ENCODE data around the gene NEURL3. TPM values are rescaled to one million over a fixed set of nuclear protein-coding genes. Genes with fewer than 3 reads are reported as not detected.

NEURL3 gene
- total RNA-seq, 2 donors from 2014 or later = 40.7 to 71.2 TPM

DNA sequence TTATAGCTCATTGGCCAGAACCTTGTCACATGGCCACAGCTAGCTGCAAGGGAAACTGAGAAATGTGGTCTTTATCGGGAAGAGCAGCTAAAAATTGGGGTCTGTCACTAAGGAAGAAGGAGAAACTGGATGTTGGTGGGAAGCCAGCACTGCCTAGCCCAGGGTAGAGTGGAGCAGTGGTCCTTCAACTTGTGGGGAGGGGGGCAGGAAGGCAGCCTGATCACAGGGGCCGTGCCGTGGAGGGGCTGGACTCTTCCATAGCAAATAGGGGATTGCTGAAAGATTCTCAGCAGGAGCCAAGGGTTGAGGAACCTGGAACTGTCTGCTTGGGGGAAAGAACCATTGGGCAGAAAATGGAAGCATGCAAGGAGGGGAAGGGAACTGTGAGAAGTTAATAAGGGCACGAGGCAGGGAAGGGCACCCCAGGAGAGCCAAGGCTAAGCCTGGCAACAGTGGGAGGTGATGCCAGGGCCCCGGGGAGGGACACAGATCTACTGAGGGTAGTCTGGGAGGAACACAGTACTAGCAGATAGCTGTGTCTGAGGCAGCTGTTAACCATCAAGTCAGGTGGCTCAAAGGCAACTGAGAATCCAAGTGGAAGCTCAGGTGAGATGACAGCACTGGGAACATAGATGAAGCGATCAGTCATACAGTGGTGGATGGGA lies 5.9 kb upstream of the NEURL3 start:
- intact Hi-C loops (cut with DNase I) = loop anchor here (5.0 kb wide), 1 partner anchor 109 kb away; no protein-coding TSS in a partner anchor

DNA sequence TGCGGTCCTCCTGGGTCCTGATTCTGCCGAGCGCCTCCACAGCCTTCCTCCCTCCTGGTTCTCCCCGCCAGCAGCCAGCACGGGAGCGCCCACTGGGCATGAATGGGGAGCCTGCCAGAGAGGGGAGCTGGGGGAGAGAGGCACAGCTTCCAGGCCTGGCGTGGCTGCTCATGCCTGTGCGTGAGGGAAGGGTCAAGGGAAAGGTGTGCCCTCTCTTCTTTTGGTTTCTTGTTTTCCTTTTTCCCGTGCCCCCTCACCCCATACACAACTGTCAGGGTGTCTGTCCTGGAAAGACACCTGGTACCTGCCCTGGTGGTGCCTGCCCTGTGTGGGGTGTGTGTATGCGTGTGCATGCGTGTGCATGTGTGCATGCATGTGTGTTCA lies 4.7 kb upstream of the NEURL3 start:
- intact Hi-C loops (cut with DNase I) = loop anchor here (5.0 kb wide), 1 partner anchor 108 kb away; no protein-coding TSS in a partner anchor
- H3K27me3 ChIP-seq = no peaks in the 10 kb centered on the region
- TF ChIP-seq, protein P1, sequence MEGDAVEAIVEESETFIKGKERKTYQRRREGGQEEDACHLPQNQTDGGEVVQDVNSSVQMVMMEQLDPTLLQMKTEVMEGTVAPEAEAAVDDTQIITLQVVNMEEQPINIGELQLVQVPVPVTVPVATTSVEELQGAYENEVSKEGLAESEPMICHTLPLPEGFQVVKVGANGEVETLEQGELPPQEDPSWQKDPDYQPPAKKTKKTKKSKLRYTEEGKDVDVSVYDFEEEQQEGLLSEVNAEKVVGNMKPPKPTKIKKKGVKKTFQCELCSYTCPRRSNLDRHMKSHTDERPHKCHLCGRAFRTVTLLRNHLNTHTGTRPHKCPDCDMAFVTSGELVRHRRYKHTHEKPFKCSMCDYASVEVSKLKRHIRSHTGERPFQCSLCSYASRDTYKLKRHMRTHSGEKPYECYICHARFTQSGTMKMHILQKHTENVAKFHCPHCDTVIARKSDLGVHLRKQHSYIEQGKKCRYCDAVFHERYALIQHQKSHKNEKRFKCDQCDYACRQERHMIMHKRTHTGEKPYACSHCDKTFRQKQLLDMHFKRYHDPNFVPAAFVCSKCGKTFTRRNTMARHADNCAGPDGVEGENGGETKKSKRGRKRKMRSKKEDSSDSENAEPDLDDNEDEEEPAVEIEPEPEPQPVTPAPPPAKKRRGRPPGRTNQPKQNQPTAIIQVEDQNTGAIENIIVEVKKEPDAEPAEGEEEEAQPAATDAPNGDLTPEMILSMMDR (IDR thresholded peaks at IDR 0.05) = no peak
- TF ChIP-seq POLR2A (IDR thresholded peaks at IDR 0.05) = peak in 1 of 3 donors; percentile 6
- peaks cover 50% of the 10 kb centered on the region for H3K4me1 ChIP-seq
- no peak for DNase-seq
- no peaks in the 10 kb centered on the region for H3K36me3 ChIP-seq (replicated peaks in 1 of 2; ENCODE audit: insufficient read depth in 1 of 2, low read depth in 2 of 2)
- H3K27ac ChIP-seq = peak overlapping the region in 1 of 4 donors; percentile 11
- ATAC-seq = no peak
- H3K9me3 ChIP-seq = no peaks in the 10 kb centered on the region
- 7 to 46% methylated on average over 3 to 11 of the region's 11 CpGs for WGBS, 2 donors
- no peak overlapping the region for H3K4me3 ChIP-seq

More for the DNA sequence above, 5.9 kb upstream of the NEURL3 start:
- no peak for DNase-seq
- TF ChIP-seq POLR2A (IDR thresholded peaks at IDR 0.05) = no peak
- TF ChIP-seq, protein P1 (IDR thresholded peaks at IDR 0.05) = no peak
- no peaks in the 10 kb centered on the region for H3K27me3 ChIP-seq
- H3K4me3 ChIP-seq = no peak overlapping the region
- no peaks in the 10 kb centered on the region for H3K36me3 ChIP-seq (replicated peaks in 1 of 2; ENCODE audit: insufficient read depth in 1 of 2, low read depth in 2 of 2)
- H3K4me1 ChIP-seq = peaks cover 38% of the 10 kb centered on the region
- no peak overlapping the region for H3K27ac ChIP-seq
- no peaks in the 10 kb centered on the region for H3K9me3 ChIP-seq
- no peak for ATAC-seq
- WGBS, 2 donors = 62 to 68% methylated on average over 6 of the region's 6 CpGs

DNA sequence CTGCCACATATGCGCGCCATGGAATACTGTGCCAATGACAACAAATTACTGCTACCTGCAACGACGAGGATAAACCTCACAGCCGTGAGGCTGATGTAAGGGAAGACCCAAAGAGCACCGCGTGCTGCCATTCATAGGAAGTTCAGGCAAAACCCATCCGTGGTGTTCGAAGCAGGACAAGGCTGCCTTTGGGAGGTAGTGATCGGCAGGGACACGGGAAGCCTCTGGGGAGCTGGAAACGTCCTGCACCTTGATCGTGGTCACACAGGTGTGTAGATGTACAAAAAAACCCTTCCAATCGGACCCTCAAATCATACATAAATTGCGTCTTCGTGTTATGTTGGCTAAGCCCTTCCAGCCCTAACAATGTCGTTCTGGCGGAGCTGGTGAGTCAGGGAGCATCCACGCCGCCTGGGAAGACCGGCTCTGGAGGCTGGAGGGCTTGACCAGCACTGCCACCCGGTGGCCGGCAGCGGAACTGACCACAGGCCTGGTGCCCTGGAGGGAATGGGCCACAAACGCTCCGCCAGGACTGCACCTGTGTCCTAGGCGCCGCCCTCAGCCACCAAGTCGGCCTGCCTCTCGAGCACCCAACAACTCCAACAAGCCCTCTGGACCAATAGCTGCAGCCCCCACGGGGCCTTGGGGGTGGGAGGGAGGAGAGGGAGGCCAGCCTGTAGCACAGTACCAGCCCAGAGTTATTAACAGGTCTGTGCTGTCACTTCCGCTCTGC lies 4.1 kb upstream of the NEURL3 start:
- H3K27ac ChIP-seq = peak overlapping the region in 1 of 4 donors; percentile 11
- no peaks in the 10 kb centered on the region for H3K36me3 ChIP-seq (replicated peaks in 1 of 2; ENCODE audit: insufficient read depth in 1 of 2, low read depth in 2 of 2)
- H3K4me3 ChIP-seq = no peak overlapping the region
- DNase-seq (peak; percentile 93 to 95 (median 94)), ATAC-seq (peak; percentile 85)
- 5 to 21% methylated on average over 4 to 32 of the region's 32 CpGs for WGBS, 2 donors
- no peaks in the 10 kb centered on the region for H3K9me3 ChIP-seq
- H3K27me3 ChIP-seq = no peaks in the 10 kb centered on the region
- peaks cover 54% of the 10 kb centered on the region for H3K4me1 ChIP-seq
- TF ChIP-seq POLR2A (IDR thresholded peaks at IDR 0.05) = no peak
- TF ChIP-seq, protein P1 (IDR thresholded peaks at IDR 0.05) = peak; percentile 98 to 100 (median 99)
- intact Hi-C loops (cut with DNase I) = no loop called here

DNA sequence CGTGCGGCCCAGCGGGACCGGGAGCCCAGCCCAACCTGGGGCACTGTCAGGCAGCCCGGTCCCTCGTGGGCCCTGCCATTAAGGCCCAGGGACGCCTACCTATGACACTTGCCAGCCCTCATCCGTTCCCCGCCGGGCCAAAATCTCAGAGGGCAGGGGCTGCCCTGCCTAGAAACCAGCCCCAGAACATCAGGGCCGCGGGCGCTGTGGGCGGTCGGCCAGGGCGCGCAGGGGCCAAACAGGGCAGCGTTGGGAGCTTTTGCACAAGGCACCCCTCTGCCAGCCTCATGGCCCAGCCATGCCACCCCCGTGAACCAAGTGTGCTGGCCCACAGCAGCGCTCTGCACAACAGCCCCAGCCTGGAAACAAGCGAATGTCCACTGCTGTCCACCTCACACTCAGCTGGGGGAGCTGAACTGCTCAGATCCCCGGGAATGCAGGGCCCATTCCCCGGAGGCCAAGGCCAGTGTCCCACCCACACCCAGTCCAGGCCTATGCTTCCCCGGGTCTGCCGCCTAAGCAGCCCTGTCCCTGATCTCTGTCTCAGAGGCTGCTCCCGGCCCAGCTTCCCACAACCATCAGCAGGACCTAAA lies 3.5 kb upstream of the NEURL3 start:
- 58 to 61% methylated on average over 6 to 26 of the region's 26 CpGs for WGBS, 2 donors
- peaks cover 56% of the 10 kb centered on the region for H3K4me1 ChIP-seq
- no peaks in the 10 kb centered on the region for H3K9me3 ChIP-seq
- no peak for DNase-seq
- TF ChIP-seq POLR2A (IDR thresholded peaks at IDR 0.05) = no peak
- TF ChIP-seq, protein P1 (IDR thresholded peaks at IDR 0.05) = no peak
- H3K36me3 ChIP-seq (replicated peaks in 1 of 2; ENCODE audit: insufficient read depth in 1 of 2, low read depth in 2 of 2) = no peaks in the 10 kb centered on the region
- intact Hi-C loops (cut with DNase I) = no loop called here
- ATAC-seq = no peak
- H3K27me3 ChIP-seq = no peaks in the 10 kb centered on the region
- no peak overlapping the region for H3K4me3 ChIP-seq
- peak overlapping the region in 3 of 4 donors; percentile 59 to 80 (median 74) for H3K27ac ChIP-seq
